Common myeloid progenitor, CD34-positive (primary cell): ENCODE data around the gene PANK1.

Experiments used
- CTCF ChIA-PET: fragments of 350-600 bp; sonication (Branson Sonifier 250); formaldehyde crosslinking; loops from one replicate; lab custom pipeline; 2021; ENCODE audit warnings: antibody characterized with exemption; lab: Charles Lee
- POLR2A ChIA-PET: fragments of 350-600 bp; sonication (Branson Sonifier 250); formaldehyde crosslinking; loops from one replicate; lab custom pipeline; 2021; ENCODE audit warnings: antibody characterized with exemption; lab: Charles Lee
- DNase-seq, 3 donors: peaks; one replicate each; pipeline versions ENCODE4 v3.0.0 to v3.0.0-alpha.2; 2013
- H3K27ac ChIP-seq, 2 experiments: 1 replicate in 1 of 2; 2 replicates in 1 of 2; pipeline ENCODE4 v1.7.0; 2013; ENCODE audit warnings: inconsistent platforms in 2 of 2, low read length in 2 of 2, mild to moderate bottlenecking in 2 of 2, low read depth in 1 of 2, moderate library complexity in 1 of 2; ENCODE audit not compliant: severe bottlenecking in 2 of 2, insufficient read depth in 1 of 2, poor library complexity in 1 of 2
- H3K27me3 ChIP-seq, 5 experiments: replicated peaks in 2 of 5; 1 replicate in 3 of 5; 2 replicates in 2 of 5; pipeline versions ENCODE4 v1.6.1 to v1.7.0; 2013; ENCODE audit warnings: low read length in 4 of 5, mild to moderate bottlenecking in 2 of 5, moderate library complexity in 2 of 5, inconsistent platforms in 1 of 5; ENCODE audit not compliant: insufficient read depth in 5 of 5, control insufficient read depth in 4 of 5
- H3K36me3 ChIP-seq, 4 experiments: 1 replicate in 2 of 4; 2 replicates in 2 of 4; pipeline versions ENCODE4 v1.6.1 to v1.7.0; 2013; ENCODE audit warnings: low read length in 3 of 4, control low read depth in 1 of 4, mild to moderate bottlenecking in 1 of 4; ENCODE audit not compliant: control insufficient read depth in 4 of 4, insufficient read depth in 4 of 4
- H3K4me1 ChIP-seq, 4 experiments: 1 replicate in 3 of 4; 2 replicates in 1 of 4; pipeline versions ENCODE4 v1.6.1 to v1.7.1; 2013; ENCODE audit warnings: low read length in 3 of 4, mild to moderate bottlenecking in 3 of 4, control low read depth in 1 of 4, inconsistent platforms in 1 of 4, moderate library complexity in 1 of 4; ENCODE audit not compliant: control insufficient read depth in 4 of 4, insufficient read depth in 4 of 4; ENCODE audit errors: control extremely low read depth in 1 of 4
- H3K4me3 ChIP-seq, 7 experiments: 1 replicate in 4 of 7; 2 replicates in 3 of 7; pipeline versions ENCODE4 v1.5.1 to v1.7.0; 2013; ENCODE audit warnings: mild to moderate bottlenecking in 7 of 7, low read length in 6 of 7, moderate library complexity in 6 of 7, inconsistent platforms in 2 of 7, low read depth in 2 of 7, control low read depth in 1 of 7; ENCODE audit not compliant: insufficient read depth in 4 of 7, control insufficient read depth in 1 of 7; ENCODE audit errors: extremely low read depth in 1 of 7
- H3K9me3 ChIP-seq, 5 experiments: 1 replicate in 4 of 5; 2 replicates in 1 of 5; pipeline versions ENCODE4 v1.6.1 to v1.7.1; 2013; ENCODE audit warnings: low read length in 4 of 5, mild to moderate bottlenecking in 2 of 5, inconsistent platforms in 1 of 5, low read depth in 1 of 5, moderate library complexity in 1 of 5; ENCODE audit not compliant: control insufficient read depth in 4 of 5, insufficient read depth in 2 of 5; ENCODE audit errors: control extremely low read depth in 1 of 5
- WGBS: methylation state at CpG from one replicate; pipeline ENCODE4 v1.1.5; 2013; ENCODE audit not compliant: insufficient coverage; 5-methylcytosine and 5-hydroxymethylcytosine counted together

Gene PANK1

DNA sequence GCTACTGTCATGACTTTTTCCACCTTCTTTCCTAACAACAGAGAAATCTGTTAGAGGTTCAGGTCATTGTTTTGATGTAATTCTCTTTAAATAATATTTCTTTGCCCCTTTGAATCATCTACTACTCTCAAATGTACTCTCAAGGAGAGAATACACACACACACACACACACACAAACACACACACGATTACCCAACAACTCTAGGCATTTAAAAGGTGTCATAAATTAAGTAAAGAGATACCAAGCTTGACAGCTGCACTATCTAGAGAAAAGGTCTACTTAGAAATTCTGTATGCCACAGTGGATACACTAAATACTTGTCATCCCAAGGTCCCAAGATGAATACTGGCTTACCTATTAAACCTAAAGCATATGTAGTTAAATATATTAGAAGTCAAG lies 4.8 kb downstream of the PANK1 start:
- Histone ChIP-seq H3K36me3 (peaks cover 0 to 5% (median 2%) of the 10 kb centered on the region in 4 experiments), H3K4me1 (peaks cover 8 to 23% (median 11%) of the 10 kb centered on the region in 4 experiments), H3K27me3 (no peaks in the 10 kb centered on the region), H3K9me3 (no peaks in the 10 kb centered on the region), H3K27ac (no peak overlapping the region), H3K4me3 (no peak overlapping the region)
- ChIA-PET CTCF (no interaction called here), POLR2A (interaction anchor here (0.7 kb wide), 1 partner anchor 13 kb away, joined by 3 read pairs; no protein-coding TSS in a partner anchor)
- no CpG with 5 or more reads among the region's 1 CpG for WGBS
- DNase-seq: no peak

DNA sequence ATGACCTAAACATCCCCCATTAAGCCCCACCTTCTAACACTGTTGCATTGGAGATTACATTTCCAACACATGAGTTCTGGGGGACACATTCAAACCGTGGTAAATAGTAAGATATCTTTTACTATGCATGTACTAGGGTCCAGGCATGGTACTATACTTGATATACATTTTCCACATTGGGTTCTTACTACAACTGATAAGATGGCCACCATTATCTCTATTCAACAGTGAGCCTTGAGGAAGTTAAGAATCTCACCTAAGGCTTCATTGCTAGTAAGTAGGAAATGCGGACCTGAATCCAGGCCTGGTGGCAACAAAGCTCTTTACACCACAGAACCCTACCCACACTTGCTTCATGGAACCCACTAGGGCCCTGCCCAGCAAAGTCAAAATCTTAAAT lies 5.7 kb downstream of the PANK1 start:
- ChIA-PET CTCF (no interaction called here), POLR2A (no interaction called here)
- 100% methylated on average over 2 of the region's 2 CpGs for WGBS

DNA sequence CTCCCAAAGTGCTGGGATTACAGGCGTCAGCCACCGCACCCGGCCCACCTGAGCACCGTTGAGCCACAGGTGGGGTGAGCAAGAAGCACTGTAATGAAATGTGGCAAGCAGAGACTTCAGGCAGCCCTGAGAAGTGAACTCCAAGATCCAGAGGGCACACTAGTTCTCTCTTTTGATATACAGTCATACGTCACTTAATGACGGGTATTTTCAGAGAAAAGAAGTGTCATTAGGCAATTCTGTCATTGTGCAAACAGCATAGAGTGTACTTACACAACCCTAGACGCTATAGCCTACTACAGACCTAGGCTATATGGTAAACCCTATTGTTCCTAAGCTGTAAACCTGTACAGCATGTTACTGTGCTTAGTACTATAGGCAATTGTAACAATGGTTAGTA lies 7.9 kb downstream of the PANK1 start:
- no peak for DNase-seq
- CTCF ChIA-PET: interaction anchor here (0.8 kb wide), 2 partner anchors 8 to 10 kb away, joined by 3 to 4 read pairs; no protein-coding TSS in a partner anchor
- H3K27ac ChIP-seq: no peak overlapping the region
- whole genome bisulfite sequencing: 100% methylated on average over 2 of the region's 7 CpGs
- peaks cover 0 to under 1% (median 0%) of the 10 kb centered on the region in 4 experiments for H3K4me1 ChIP-seq
- no peak overlapping the region for H3K4me3 ChIP-seq
- peaks cover 4 to 10% (median 7%) of the 10 kb centered on the region in 4 experiments for H3K36me3 ChIP-seq
- POLR2A ChIA-PET: no interaction called here
- no peaks in the 10 kb centered on the region for H3K9me3 ChIP-seq
- H3K27me3 ChIP-seq: no peaks in the 10 kb centered on the region

More for the DNA sequence above, 5.7 kb downstream of the PANK1 start:
- Histone ChIP-seq H3K36me3 (peaks cover 3 to 6% (median 3%) of the 10 kb centered on the region in 4 experiments), H3K27ac (no peak overlapping the region), H3K9me3 (no peaks in the 10 kb centered on the region), H3K4me1 (peaks cover 8 to 17% (median 8%) of the 10 kb centered on the region in 4 experiments), H3K4me3 (no peak overlapping the region), H3K27me3 (no peaks in the 10 kb centered on the region)
- no peak for DNase-seq

DNA sequence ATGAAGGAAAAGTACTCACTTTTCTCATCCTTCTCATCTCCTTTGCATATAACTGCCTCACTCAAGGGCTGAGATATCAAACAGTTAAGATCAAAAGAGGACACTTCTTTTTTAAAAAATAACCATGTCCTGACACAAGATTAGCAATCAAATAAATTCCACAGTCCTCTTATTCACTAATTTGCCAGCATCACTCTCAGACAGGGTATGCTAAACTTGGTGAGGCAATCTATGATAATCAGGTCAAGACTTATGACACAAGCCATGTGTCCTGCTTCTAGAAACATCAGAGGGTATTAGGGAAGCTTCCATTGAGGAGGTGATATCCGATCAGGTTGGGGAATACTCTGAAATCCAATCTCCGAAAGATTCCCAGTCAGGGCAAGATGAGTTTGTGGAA lies 10.4 kb downstream of the PANK1 start:
- Histone ChIP-seq H3K4me3 (no peak overlapping the region), H3K27me3 (no peaks in the 10 kb centered on the region), H3K4me1 (no peaks in the 10 kb centered on the region), H3K27ac (no peak overlapping the region), H3K36me3 (peaks cover 4 to 10% (median 7%) of the 10 kb centered on the region in 4 experiments), H3K9me3 (no peaks in the 10 kb centered on the region)
- CTCF ChIA-PET: interaction anchor here (0.5 to 1.7 kb wide), 2 partner anchors 9 to 16 kb away, joined by 3 to 9 read pairs; no protein-coding TSS in a partner anchor
- no CpG with 5 or more reads among the region's 2 CpGs for WGBS
- POLR2A ChIA-PET: no interaction called here
- no peak for DNase-seq

DNA sequence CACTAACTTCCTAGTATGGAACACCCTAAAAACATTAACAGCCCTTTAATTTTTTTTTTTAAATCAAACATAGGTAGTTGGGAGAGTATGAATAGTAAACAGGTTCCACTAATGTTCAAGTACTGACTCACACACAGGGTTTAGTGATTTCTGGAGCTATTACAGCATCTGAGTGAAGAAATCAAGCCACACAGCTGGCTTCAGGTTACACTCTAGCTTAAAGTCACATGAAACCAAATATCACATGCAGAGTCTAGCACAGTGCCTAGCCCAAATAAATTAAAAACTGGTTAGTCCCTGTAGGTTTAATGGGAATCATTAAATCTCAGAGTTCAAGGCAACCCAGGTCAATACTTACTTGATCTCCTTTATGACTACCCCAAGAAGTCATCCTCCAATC lies 11.6 kb downstream of the PANK1 start:
- ChIA-PET CTCF (interaction anchor here (1.7 kb wide), 1 partner anchor 10 kb away, joined by 9 read pairs; no protein-coding TSS in a partner anchor), POLR2A (no interaction called here)
- H3K27ac ChIP-seq: no peak overlapping the region
- H3K36me3 ChIP-seq: peaks cover 3 to 9% (median 6%) of the 10 kb centered on the region in 4 experiments
- H3K27me3 ChIP-seq: no peaks in the 10 kb centered on the region
- no peak for DNase-seq
- H3K9me3 ChIP-seq: no peaks in the 10 kb centered on the region
- H3K4me3 ChIP-seq: no peak overlapping the region
- peaks cover 0 to 6% (median 0%) of the 10 kb centered on the region in 4 experiments for H3K4me1 ChIP-seq

DNA sequence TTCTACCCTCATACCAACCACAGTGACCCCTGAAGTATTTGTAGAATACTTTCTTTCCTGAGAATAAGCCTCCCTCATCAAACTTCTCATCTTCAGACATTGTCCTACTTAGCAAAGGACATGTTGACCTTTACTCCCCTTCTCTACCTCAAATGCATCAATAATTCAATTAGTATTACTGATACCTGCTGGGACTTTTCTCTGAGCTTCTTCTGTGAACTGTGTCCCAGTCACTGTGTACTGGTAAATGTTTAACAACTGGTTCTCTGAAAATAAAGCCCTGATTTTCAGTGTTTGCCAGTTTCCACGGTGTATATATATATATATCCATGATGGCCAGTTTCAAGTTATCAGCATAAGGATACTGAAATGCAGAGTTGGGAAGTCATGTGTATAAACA lies 12.2 kb downstream of the PANK1 start:
- no CpG with 5 or more reads among the region's 1 CpG for WGBS
- H3K27ac ChIP-seq: no peak overlapping the region
- no peak for DNase-seq
- ChIA-PET CTCF (no interaction called here), POLR2A (no interaction called here)
- no peaks in the 10 kb centered on the region for H3K27me3 ChIP-seq
- no peak overlapping the region for H3K4me3 ChIP-seq
- peaks cover 3 to 9% (median 6%) of the 10 kb centered on the region in 4 experiments for H3K36me3 ChIP-seq
- peaks cover under 1 to 12% (median 4%) of the 10 kb centered on the region in 4 experiments for H3K4me1 ChIP-seq
- H3K9me3 ChIP-seq: no peaks in the 10 kb centered on the region

DNA sequence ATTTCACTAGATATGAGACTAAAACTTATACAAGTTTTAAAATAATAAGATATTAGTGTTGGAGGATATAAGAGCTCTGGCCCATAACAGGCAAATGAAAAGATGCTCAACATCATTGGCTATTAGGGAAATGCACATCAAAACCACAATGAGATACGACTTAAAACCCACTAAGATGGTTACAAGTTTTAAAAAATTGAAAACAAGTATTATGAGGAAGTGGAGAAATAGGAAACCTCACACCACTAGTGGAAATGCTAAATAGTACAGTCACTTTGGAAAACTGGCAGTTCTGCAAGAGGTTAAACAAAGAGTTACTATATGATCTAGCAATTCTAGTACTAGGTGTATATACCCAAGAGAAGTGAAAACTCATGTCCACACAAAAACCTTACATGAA lies 17.2 kb downstream of the PANK1 start:
- Histone ChIP-seq H3K4me1 (peaks cover 5 to 24% (median 14%) of the 10 kb centered on the region in 4 experiments), H3K27ac (no peak overlapping the region), H3K4me3 (no peak overlapping the region), H3K27me3 (no peaks in the 10 kb centered on the region), H3K36me3 (no peaks in the 10 kb centered on the region), H3K9me3 (no peaks in the 10 kb centered on the region)
- no CpG with 5 or more reads among the region's 1 CpG for WGBS
- DNase-seq: peak; percentile 20 to 78 (median 73)
- POLR2A ChIA-PET: no interaction called here
- CTCF ChIA-PET: interaction anchor here (0.6 kb wide), 1 partner anchor 42 kb away, joined by 3 read pairs; no protein-coding TSS in a partner anchor
